Skeletal muscle satellite cell (primary cell): ENCODE results near the gene JAGN1. TPM values are rescaled to one million over a fixed set of nuclear protein-coding genes. Genes with fewer than 3 reads are reported as not detected.
A peak's percentile ranks its signal among the peaks of the same experiment; 100 is the strongest.
"Not testable (repeated sequence)": the region's sequence is repeated elsewhere in the genome, so short reads cannot be mapped to it uniquely, and the experiment has no call there.

Experiments used
- H3K27me3 ChIP-seq: 2 replicates; pipeline ENCODE4 v1.7.0; 2013; ENCODE audit warnings: low read length; ENCODE audit not compliant: control insufficient read depth, insufficient read depth
- H3K36me3 ChIP-seq: 2 replicates; pipeline ENCODE4 v1.7.0; 2013; ENCODE audit warnings: mild to moderate bottlenecking, control low read depth, low read length; ENCODE audit not compliant: insufficient read depth
- H3K4me1 ChIP-seq: 2 replicates; pipeline ENCODE4 v1.7.0; 2013; ENCODE audit warnings: low read length; ENCODE audit not compliant: control insufficient read depth, insufficient read depth
- H3K4me2 ChIP-seq: 2 replicates; pipeline ENCODE4 v1.7.0; 2013; ENCODE audit warnings: mild to moderate bottlenecking, low read length
- H3K4me3 ChIP-seq: 2 replicates; pipeline ENCODE4 v1.7.0; 2013; ENCODE audit warnings: low read length
- H3K9ac ChIP-seq: 2 replicates; pipeline ENCODE4 v1.7.0; 2013; ENCODE audit warnings: mild to moderate bottlenecking, low read depth, low read length, moderate library complexity
- H3K9me3 ChIP-seq: replicated peaks from 2 replicates; pipeline ENCODE4 v1.7.0; 2013; ENCODE audit warnings: mild to moderate bottlenecking, control low read depth, low read length
- total RNA-seq: library from RNA; depleted of rRNA; stranded (reverse); fragments of >200 nt; gene quantifications from 2 replicates; pipeline ENCODE4 v1.2.3, GENCODE V29; 2012; rRNA removed

Gene JAGN1
- 44.4 and 46.1 TPM in 2 replicates for total RNA-seq

- H3K9me3 ChIP-seq, result no peaks in the 10 kb centered on the region
- peaks cover 25% of the 10 kb centered on the region for H3K36me3 ChIP-seq
- peaks cover 39% of the 10 kb centered on the region for H3K4me1 ChIP-seq
- H3K4me2 ChIP-seq, result peak within 1 kb of the TSS; percentile 77
- H3K27me3 ChIP-seq, result no peaks in the 10 kb centered on the region
- H3K9ac ChIP-seq, result peak within 1 kb of the TSS; percentile 99
- peak within 1 kb of the TSS; percentile 95 for H3K4me3 ChIP-seq
Measured at GRCh38 chr3:9890249-9891071, at the start of gene JAGN1. Gene JAGN1 (plus strand): TSS chr3:9890610. CDS start chr3:9890723, 113 bp downstream.

GRCh38 chr3:9841015-9841414 lies 49.4 kb upstream of the JAGN1 start:
- Histone ChIP-seq H3K4me3 (no peak overlapping the region), H3K36me3 (peaks cover 40% of the 10 kb centered on the region), H3K27me3 (no peaks in the 10 kb centered on the region)

GRCh38 chr3:9843715-9844438 lies 46.5 kb upstream of the JAGN1 start, which contains the start of gene RPUSD3:
Gene RPUSD3 (minus strand): TSS chr3:9844008. CDS start chr3:9843990, 18 bp downstream.
- H3K27me3 ChIP-seq, result no peaks in the 10 kb centered on the region
- peaks cover 12% of the 10 kb centered on the region for H3K4me1 ChIP-seq
- no peaks in the 10 kb centered on the region for H3K9me3 ChIP-seq
- peaks cover 31% of the 10 kb centered on the region for H3K36me3 ChIP-seq
- peak within 1 kb of the TSS; percentile 92 for H3K4me3 ChIP-seq
- peak within 1 kb of the TSS; percentile 87 for H3K9ac ChIP-seq
- H3K4me2 ChIP-seq, result peak within 1 kb of the TSS; percentile 88

More at GRCh38 chr3:9841015-9841414, 49.4 kb upstream of the JAGN1 start:
- H3K9me3 ChIP-seq, result no peaks in the 10 kb centered on the region
- H3K4me2 ChIP-seq, result no peak overlapping the region
- peaks cover 12% of the 10 kb centered on the region for H3K4me1 ChIP-seq
- H3K9ac ChIP-seq, result no peak overlapping the region

- Histone ChIP-seq H3K4me3 (no peak overlapping the region), H3K4me1 (peaks cover 12% of the 10 kb centered on the region), H3K9me3 (no peaks in the 10 kb centered on the region), H3K27me3 (no peaks in the 10 kb centered on the region), H3K9ac (no peak overlapping the region), H3K4me2 (no peak overlapping the region), H3K36me3 (peaks cover 10% of the 10 kb centered on the region)
Measured at GRCh38 chr3:9846231-9846630, 44.2 kb upstream of the JAGN1 start.

GRCh38 chr3:9846931-9847488 lies 43.4 kb upstream of the JAGN1 start:
- H3K4me3 ChIP-seq, result no peak overlapping the region
- no peak overlapping the region for H3K4me2 ChIP-seq
- no peaks in the 10 kb centered on the region for H3K9me3 ChIP-seq
- H3K9ac ChIP-seq, result no peak overlapping the region
- peaks cover 3% of the 10 kb centered on the region for H3K36me3 ChIP-seq
- no peaks in the 10 kb centered on the region for H3K27me3 ChIP-seq
- peaks cover 12% of the 10 kb centered on the region for H3K4me1 ChIP-seq

- not testable (repeated sequence) for H3K4me3 ChIP-seq, H3K4me1 ChIP-seq, H3K27me3 ChIP-seq
Measured at GRCh38 chr3:9847870-9848269, 42.5 kb upstream of the JAGN1 start.

GRCh38 chr3:9848860-9849259 lies 41.5 kb upstream of the JAGN1 start:
- H3K36me3 ChIP-seq, H3K4me3 ChIP-seq, H3K4me2 ChIP-seq, H3K27me3 ChIP-seq, H3K9ac ChIP-seq, H3K4me1 ChIP-seq, H3K9me3 ChIP-seq: not testable (repeated sequence)

More at GRCh38 chr3:9847870-9848269, 42.5 kb upstream of the JAGN1 start:
- H3K9ac ChIP-seq, H3K36me3 ChIP-seq, H3K9me3 ChIP-seq, H3K4me2 ChIP-seq: not testable (repeated sequence)

- H3K4me2 ChIP-seq, H3K4me3 ChIP-seq, H3K27me3 ChIP-seq, H3K36me3 ChIP-seq, H3K9me3 ChIP-seq, H3K9ac ChIP-seq, H3K4me1 ChIP-seq: not testable (repeated sequence)
Measured at GRCh38 chr3:9851383-9851782, 39.0 kb upstream of the JAGN1 start.

GRCh38 chr3:9851926-9852325 lies 38.5 kb upstream of the JAGN1 start:
- not testable (repeated sequence) for H3K9ac ChIP-seq, H3K27me3 ChIP-seq, H3K36me3 ChIP-seq, H3K9me3 ChIP-seq, H3K4me1 ChIP-seq, H3K4me2 ChIP-seq, H3K4me3 ChIP-seq

- H3K4me3 ChIP-seq, result no peak overlapping the region
- no peaks in the 10 kb centered on the region for H3K27me3 ChIP-seq
- H3K4me2 ChIP-seq, result no peak overlapping the region
- H3K36me3 ChIP-seq, result no peaks in the 10 kb centered on the region
- no peak overlapping the region for H3K9ac ChIP-seq
- no peaks in the 10 kb centered on the region for H3K4me1 ChIP-seq
- no peaks in the 10 kb centered on the region for H3K9me3 ChIP-seq
Measured at GRCh38 chr3:9852528-9852927, 37.9 kb upstream of the JAGN1 start.

- not testable (repeated sequence) for H3K4me2 ChIP-seq, H3K4me1 ChIP-seq, H3K36me3 ChIP-seq, H3K27me3 ChIP-seq, H3K4me3 ChIP-seq, H3K9ac ChIP-seq, H3K9me3 ChIP-seq
Measured at GRCh38 chr3:9854291-9854940, 36.0 kb upstream of the JAGN1 start.
